Activated CD4-positive, alpha-beta T cell treated with anti-CD3 and anti-CD28 coated beads, Interleukin-2, amount 10 ng/mL, durations not matched to agents 24 days and 14 days (primary cell): ENCODE results near the gene SNRPA. TPM values are rescaled to one million over a fixed set of nuclear protein-coding genes. Genes with fewer than 3 reads are reported as not detected.
A peak's percentile ranks its signal among the peaks of the same experiment; 100 is the strongest.

Experiments
- DNase-seq: peaks from one replicate; pipeline ENCODE4 v3.0.0; 2022
- H3K27ac Mint-ChIP-seq: one replicate; pipeline ENCODE4 v1.8.0; 2022; ENCODE audit warnings: mild to moderate bottlenecking, mixed read lengths
- H3K27me3 Mint-ChIP-seq: one replicate; pipeline ENCODE4 v1.8.0; 2022; ENCODE audit warnings: mixed read lengths
- H3K36me3 Mint-ChIP-seq: one replicate; pipeline ENCODE4 v1.8.0; 2022; ENCODE audit warnings: low read depth, mild to moderate bottlenecking, mixed read lengths
- H3K4me1 Mint-ChIP-seq: one replicate; pipeline ENCODE4 v1.8.0; 2021; ENCODE audit warnings: mixed read lengths
- H3K4me3 Mint-ChIP-seq: one replicate; pipeline ENCODE4 v1.8.0; 2022; ENCODE audit warnings: mild to moderate bottlenecking, moderate library complexity, mixed read lengths
- H3K9me3 Mint-ChIP-seq: one replicate; pipeline ENCODE4 v1.8.0; 2021; ENCODE audit warnings: mixed read lengths
- intact Hi-C: fragments of 100-400 bp; cut with micrococcal nuclease; formaldehyde crosslinking; loops from one replicate; pipeline ENCODE4 v1.15.1; 2023
- total RNA-seq: library from RNA; stranded (reverse); gene quantifications from 2 replicates; pipeline ENCODE4 v1.2.3, GENCODE V29; 2022

SNRPA gene
- total RNA-seq, 1 donor from 2014 or later: 273 TPM

DNA sequence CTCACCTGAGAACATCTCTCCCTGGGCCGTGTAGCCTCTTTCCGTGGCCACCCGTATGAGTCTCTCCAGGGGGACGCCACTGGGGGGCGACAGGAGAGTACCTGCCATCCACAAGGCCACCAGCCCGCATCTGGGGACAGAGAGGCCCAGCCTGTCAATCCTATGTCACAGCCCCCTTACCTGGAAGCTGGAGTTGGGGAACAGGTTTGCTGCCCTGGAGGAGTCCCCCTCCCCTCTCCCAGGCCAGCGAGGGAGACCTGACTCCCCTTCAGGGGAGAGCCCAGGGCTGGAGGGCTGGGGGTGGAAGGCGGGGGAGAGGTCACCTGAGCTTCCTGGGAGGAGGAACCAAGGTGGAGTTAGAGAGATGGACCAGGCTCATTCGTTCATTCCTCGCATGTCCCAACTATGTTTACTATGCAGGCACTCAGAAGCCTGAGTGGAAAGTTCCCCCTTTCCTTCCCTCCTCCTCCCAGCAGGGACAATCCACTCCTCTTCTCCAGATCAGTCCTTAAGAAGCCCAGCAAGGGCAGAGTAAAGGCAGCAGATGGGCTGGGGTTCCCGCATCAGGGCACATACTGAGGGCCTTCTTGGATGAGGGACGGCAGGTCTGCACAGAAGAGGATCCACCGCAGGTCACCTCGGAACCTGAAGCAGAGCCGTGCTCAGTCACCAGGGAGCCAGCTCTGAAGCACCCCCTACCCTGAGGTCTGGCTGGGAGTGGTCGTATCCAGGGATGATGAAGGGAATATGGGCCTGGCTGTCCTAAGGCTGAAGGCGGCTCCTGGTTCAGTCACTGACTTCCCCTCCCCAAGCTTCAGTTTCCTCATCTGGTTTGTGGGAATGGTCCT is 6.2 kb upstream of the SNRPA start:
- Mint-ChIP-seq H3K9me3 (no peaks in the 10 kb centered on the region), H3K36me3 (no peaks in the 10 kb centered on the region), H3K4me1 (peaks cover 13% of the 10 kb centered on the region), H3K4me3 (no peak overlapping the region), H3K27me3 (no peaks in the 10 kb centered on the region), H3K27ac (no peak overlapping the region)
- peak; percentile 65 for DNase-seq
- intact Hi-C loops: no loop called here

DNA sequence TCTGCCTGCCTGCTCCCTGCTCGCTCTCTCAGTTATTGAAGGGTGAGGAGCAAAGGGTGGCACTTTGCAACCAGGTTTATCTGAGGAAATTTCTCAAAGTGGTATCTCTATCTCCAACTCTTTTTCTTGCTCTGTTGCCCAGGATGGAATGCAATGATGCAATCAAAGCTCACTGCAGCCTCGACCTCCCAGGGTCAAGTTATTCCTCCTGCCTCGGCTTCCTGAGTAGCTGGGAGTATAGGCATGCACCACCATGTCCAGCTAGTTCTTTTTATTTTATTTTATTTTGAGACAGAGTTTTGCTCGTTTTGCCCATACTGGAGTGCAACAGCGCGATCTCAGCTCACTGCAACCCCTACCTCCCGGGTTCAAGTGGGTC is 5.6 kb upstream of the SNRPA start:
- peaks cover 1% of the 10 kb centered on the region for H3K36me3 Mint-ChIP-seq
- no peak for DNase-seq
- intact Hi-C loops: no loop called here
- no peak overlapping the region for H3K27ac Mint-ChIP-seq
- no peaks in the 10 kb centered on the region for H3K9me3 Mint-ChIP-seq
- no peaks in the 10 kb centered on the region for H3K27me3 Mint-ChIP-seq
- peaks cover 19% of the 10 kb centered on the region for H3K4me1 Mint-ChIP-seq
- H3K4me3 Mint-ChIP-seq: no peak overlapping the region

DNA sequence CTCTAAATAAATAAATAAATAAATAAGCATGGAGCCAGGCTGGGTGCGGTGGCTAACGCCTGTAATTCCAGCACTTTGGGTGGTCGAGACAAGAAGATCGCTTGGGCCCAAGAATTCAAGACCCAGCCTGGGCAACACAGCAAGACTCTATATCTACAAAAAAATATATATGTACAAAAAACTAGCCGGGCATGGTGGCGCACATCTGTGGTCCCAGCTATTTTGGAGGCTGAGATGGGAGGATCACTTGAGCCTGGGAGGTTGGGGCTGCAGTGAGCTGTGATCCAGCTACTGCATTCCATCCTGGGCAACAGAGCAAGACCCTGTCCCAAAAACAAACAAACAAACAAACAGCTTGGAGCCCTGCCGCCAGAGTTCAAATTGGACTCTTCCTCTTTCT is 3.5 kb upstream of the SNRPA start:
- H3K9me3 Mint-ChIP-seq: no peaks in the 10 kb centered on the region
- peaks cover 19% of the 10 kb centered on the region for H3K36me3 Mint-ChIP-seq
- no peaks in the 10 kb centered on the region for H3K27me3 Mint-ChIP-seq
- H3K27ac Mint-ChIP-seq: no peak overlapping the region
- H3K4me3 Mint-ChIP-seq: no peak overlapping the region
- no peak for DNase-seq
- H3K4me1 Mint-ChIP-seq: peaks cover 24% of the 10 kb centered on the region
- intact Hi-C loops: no loop called here

DNA sequence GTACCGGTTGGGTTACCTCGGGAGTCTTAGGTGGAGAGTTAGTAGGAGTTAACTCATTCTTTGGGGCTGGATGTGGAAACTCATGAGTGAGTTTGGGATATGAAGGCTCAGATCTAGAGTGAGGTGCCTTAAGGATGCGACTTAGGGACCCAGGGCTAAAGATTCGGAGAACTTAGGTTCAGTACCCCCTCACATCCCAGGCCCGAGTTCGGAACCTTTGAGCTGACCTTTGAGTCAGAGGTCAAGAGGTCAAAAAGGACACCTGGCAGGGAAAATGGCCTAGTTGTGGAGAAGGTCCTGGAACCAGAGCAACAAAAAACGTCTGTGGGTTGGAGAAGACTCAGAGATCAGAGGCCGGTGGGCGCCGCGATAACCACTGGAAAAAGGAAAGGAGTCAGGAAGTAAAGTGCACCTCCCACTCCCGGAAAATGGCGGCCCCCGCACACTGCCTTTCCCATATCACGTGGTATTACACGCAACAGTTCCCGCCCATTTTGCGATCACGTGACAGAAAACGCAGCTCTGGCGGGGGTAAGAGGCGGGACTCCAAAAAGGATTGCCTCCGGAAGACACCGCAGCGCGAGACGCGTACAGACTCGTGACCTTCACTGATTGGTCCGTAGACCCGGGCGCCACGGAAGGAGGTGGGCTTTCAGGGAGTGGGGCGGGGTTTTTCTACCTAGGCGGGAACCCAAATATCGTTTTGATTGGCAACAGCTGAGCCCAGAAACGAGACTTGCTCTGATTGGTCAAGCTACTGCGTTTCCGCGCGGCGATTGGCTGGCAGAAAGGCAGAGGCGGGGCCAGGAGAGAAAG is 737 bp upstream of the SNRPA start, which contains the start of gene ACTMAP:
TSS of gene ACTMAP (minus strand) at position 420 of the 816 bp plus-strand sequence. CDS start 674 bp downstream, outside the sequence.
- no peaks in the 10 kb centered on the region for H3K27me3 Mint-ChIP-seq

DNA sequence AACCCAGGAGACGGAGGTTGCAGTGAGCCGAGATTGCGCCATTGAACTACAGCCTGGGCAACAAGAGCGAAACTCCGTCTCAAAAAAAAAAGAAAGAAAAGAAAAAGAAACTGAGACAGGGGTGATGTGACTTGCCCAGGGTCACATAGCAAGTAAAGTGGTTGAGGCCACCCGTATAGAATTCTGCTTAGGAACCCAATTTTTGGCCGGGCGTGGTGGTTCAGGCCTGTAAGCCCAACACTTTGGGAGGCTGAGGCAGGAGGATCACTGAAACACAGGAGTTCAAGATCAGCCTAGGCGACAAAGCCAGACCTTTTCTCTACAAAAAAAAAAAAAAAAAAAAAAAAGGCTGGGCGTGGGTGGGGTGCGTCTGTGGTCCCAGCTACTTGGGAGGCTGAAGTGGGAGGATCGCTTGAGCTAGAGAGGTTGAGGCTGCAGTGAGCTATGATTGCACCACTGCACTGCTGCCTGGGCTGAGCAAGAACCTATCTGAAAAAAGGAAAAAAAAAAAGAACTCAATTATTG is 1.3 kb downstream of the SNRPA start:
- no peaks in the 10 kb centered on the region for H3K9me3 Mint-ChIP-seq
- H3K27ac Mint-ChIP-seq: peak overlapping the region; percentile 100
- H3K36me3 Mint-ChIP-seq: peaks cover 49% of the 10 kb centered on the region
- DNase-seq: no peak
- intact Hi-C loops: loop anchor here (5.0 to 10.0 kb wide), 2 partner anchors 88 to 310 kb away; partner anchors contain the start of gene SERTAD3
- peak overlapping the region; percentile 92 for H3K4me3 Mint-ChIP-seq
- no peaks in the 10 kb centered on the region for H3K27me3 Mint-ChIP-seq
- H3K4me1 Mint-ChIP-seq: peaks cover 49% of the 10 kb centered on the region

More for the DNA sequence above, 737 bp upstream of the SNRPA start, which contains the start of gene ACTMAP:
- Mint-ChIP-seq H3K4me1 (peaks cover 37% of the 10 kb centered on the region), H3K36me3 (peaks cover 34% of the 10 kb centered on the region), H3K9me3 (no peaks in the 10 kb centered on the region), H3K27ac (peak within 1 kb of the TSS; percentile 100), H3K4me3 (peak within 1 kb of the TSS; percentile 92)
- DNase-seq: peak; percentile 100
- intact Hi-C loops: loop anchor here (1.0 to 10.0 kb wide), 7 partner anchors 34 to 513 kb away; partner anchors contain the start of genes COQ8B, EGLN2 and SERTAD3

DNA sequence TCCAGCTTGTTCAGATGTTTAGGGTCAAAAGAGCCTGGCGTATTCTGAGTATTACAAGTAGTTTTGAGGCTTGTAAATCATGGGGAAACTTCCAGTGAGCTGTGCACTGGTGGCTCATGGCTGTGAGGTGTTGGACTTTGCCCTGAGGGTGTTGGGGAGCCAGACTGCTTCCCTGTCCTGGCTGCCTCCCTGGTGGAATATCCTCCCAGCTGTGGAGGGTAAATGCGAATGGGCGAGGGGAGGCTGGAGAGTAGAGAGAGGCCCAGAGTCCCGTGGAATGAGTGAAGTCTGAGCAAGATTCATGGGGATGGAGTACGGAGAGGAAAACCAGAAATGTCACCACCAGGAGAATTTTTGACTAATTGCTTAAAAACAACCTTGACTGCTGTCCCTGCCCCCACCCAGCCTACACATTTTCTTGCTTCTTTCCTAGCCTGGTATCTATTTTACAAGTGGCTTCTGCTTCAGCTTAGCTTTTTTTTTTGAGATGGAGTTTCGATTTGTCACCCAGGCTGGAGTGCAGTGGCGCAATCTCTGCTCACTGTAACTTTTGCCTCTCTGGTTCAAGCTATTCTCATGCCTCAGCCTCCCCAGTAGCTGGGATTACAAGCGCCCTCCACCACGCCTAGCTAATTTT is 3.7 kb downstream of the SNRPA start:
- peak; percentile 76 for DNase-seq
- H3K36me3 Mint-ChIP-seq: peaks cover 65% of the 10 kb centered on the region
- peak overlapping the region; percentile 87 for H3K4me3 Mint-ChIP-seq
- H3K27ac Mint-ChIP-seq: peak overlapping the region; percentile 97
- H3K27me3 Mint-ChIP-seq: no peaks in the 10 kb centered on the region
- intact Hi-C loops: loop anchor here (1.0 to 10.0 kb wide), 3 partner anchors 23 to 312 kb away; partner anchors contain the start of gene SERTAD3
- peaks cover 44% of the 10 kb centered on the region for H3K4me1 Mint-ChIP-seq
- no peaks in the 10 kb centered on the region for H3K9me3 Mint-ChIP-seq

GRCh38 chr19:40755248-40755624 is 4.2 kb downstream of the SNRPA start:
- no peak for DNase-seq
- Mint-ChIP-seq H3K27ac (peak overlapping the region; percentile 69), H3K27me3 (no peaks in the 10 kb centered on the region), H3K4me1 (peaks cover 39% of the 10 kb centered on the region), H3K36me3 (peaks cover 69% of the 10 kb centered on the region), H3K4me3 (peak overlapping the region; percentile 87), H3K9me3 (no peaks in the 10 kb centered on the region)
- intact Hi-C loops: loop anchor here (1.0 to 10.0 kb wide), 2 partner anchors 22 to 90 kb away; no protein-coding TSS in a partner anchor

DNA sequence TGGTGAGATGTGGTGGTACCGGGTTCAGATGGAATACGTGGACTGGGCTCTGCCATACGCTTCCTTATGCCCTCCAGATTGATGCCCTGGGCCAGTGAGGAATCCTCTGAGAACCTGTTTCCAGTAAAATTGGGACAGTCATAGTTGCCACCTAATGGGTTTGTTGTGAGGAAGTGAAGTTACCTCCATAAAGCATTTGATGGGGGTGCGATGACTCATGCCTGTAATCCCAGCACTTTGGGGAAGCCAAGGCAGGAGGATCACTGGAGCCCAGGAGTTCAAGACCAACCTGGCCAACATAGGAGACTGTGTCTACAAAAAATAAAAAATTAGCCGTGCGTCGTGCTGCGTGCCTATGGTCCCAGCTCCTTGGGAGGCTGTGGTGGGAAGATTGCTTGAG is 4.8 kb downstream of the SNRPA start:
- Mint-ChIP-seq H3K9me3 (no peaks in the 10 kb centered on the region), H3K27me3 (no peaks in the 10 kb centered on the region), H3K4me3 (peak overlapping the region; percentile 87), H3K4me1 (peaks cover 38% of the 10 kb centered on the region), H3K36me3 (peaks cover 72% of the 10 kb centered on the region), H3K27ac (peak overlapping the region; percentile 69)
- DNase-seq: no peak
- intact Hi-C loops: loop anchor here (1.0 to 10.0 kb wide), 3 partner anchors 22 to 91 kb away; no protein-coding TSS in a partner anchor

- intact Hi-C loops: loop anchor here (1.0 to 10.0 kb wide), 2 partner anchors 36 to 92 kb away; no protein-coding TSS in a partner anchor
- H3K27ac Mint-ChIP-seq: peak overlapping the region; percentile 58
- peaks cover 70% of the 10 kb centered on the region for H3K36me3 Mint-ChIP-seq
- peaks cover 40% of the 10 kb centered on the region for H3K4me1 Mint-ChIP-seq
- peak overlapping the region; percentile 18 for H3K4me3 Mint-ChIP-seq
- no peaks in the 10 kb centered on the region for H3K9me3 Mint-ChIP-seq
- no peaks in the 10 kb centered on the region for H3K27me3 Mint-ChIP-seq
- no peak for DNase-seq
These were observed 5.6 kb downstream of the SNRPA start for GRCh38 chr19:40756502-40757110.

- peaks cover 73% of the 10 kb centered on the region for H3K36me3 Mint-ChIP-seq
- no peak overlapping the region for H3K4me3 Mint-ChIP-seq
- no peaks in the 10 kb centered on the region for H3K27me3 Mint-ChIP-seq
- H3K4me1 Mint-ChIP-seq: peaks cover 44% of the 10 kb centered on the region
- H3K9me3 Mint-ChIP-seq: no peaks in the 10 kb centered on the region
- intact Hi-C loops: loop anchor here (10.0 kb wide), 1 partner anchor 94 kb away; no protein-coding TSS in a partner anchor
- H3K27ac Mint-ChIP-seq: peak overlapping the region; percentile 38
- no peak for DNase-seq
These were observed 7.5 kb downstream of the SNRPA start for GRCh38 chr19:40758491-40758890.

DNA sequence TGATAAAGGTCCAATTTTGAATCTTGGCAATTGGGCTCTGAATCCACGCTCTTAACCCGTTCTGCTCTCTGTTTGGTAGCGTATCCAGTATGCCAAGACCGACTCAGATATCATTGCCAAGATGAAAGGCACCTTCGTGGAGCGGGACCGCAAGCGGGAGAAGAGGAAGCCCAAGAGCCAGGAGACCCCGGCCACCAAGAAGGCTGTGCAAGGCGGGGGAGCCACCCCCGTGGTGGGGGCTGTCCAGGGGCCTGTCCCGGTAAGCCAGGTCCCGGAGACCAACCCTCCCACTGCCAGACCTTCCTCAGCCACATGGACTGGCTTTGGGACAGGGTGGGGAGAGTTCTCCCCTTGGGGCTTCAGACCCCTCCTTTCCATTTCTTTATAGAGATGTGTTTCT is 8.3 kb downstream of the SNRPA start:
- H3K4me3 Mint-ChIP-seq: no peak overlapping the region
- no peak overlapping the region for H3K27ac Mint-ChIP-seq
- intact Hi-C loops: loop anchor here (10.0 kb wide), 1 partner anchor 95 kb away; no protein-coding TSS in a partner anchor
- peaks cover 79% of the 10 kb centered on the region for H3K36me3 Mint-ChIP-seq
- peaks cover 49% of the 10 kb centered on the region for H3K4me1 Mint-ChIP-seq
- no peaks in the 10 kb centered on the region for H3K9me3 Mint-ChIP-seq
- H3K27me3 Mint-ChIP-seq: no peaks in the 10 kb centered on the region
- DNase-seq: no peak

DNA sequence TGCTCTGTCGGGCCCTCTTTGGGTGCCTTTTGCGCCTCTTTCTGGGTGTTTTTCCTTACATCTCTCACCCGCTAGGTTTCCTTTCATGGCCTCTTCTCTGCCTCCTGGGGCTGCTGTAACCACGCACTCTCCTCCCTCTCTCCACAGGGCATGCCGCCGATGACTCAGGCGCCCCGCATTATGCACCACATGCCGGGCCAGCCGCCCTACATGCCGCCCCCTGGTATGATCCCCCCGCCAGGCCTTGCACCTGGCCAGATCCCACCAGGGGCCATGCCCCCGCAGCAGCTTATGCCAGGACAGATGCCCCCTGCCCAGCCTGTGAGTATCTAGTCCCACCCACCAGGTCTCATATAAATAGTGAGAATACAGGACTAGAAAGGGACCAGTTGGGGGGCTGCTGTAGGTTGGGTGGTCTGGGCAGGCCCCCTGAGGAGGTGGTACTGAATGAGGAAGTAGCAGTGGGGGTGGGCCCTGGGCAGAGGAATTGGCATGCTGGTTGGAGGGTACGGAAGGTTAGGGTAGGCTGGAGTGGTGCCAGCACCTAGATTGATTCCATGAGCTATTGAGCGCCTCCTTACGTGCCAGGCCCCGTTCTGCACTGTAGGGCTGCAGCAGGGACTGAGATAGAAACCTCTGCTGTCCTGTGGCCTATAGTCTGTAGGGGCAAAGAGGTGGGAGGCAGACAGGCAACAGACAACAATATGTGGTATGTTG is 11.9 kb downstream of the SNRPA start:
- DNase-seq: no peak
- no peak overlapping the region for H3K4me3 Mint-ChIP-seq
- H3K27ac Mint-ChIP-seq: peak overlapping the region; percentile 42
- intact Hi-C loops: no loop called here
- no peaks in the 10 kb centered on the region for H3K27me3 Mint-ChIP-seq
- H3K36me3 Mint-ChIP-seq: peaks cover 81% of the 10 kb centered on the region
- H3K9me3 Mint-ChIP-seq: no peaks in the 10 kb centered on the region
- H3K4me1 Mint-ChIP-seq: peaks cover 43% of the 10 kb centered on the region
